ENCODE measurements around the gene GDF2.

The GDF2 gene

DNA sequence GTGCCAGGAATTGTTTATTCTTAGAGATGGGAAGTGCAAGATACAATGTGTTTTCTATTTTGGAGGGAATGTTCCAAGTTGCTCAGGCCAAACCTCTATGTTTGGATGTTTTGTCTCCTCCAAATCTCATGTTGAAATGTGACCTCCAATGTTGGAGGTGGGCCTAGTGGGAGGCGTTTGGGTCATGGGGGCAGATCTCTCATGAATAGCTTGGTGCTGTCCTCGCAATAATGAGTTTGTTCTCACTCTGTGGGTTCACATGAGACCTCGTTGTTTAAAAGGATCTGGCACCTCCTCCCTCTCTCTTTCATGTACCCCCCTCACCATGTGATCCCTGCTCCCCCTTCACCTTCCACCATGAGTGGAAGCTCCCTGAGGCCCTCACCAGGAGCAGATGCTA, 30.6 kb upstream of the GDF2 start:
- no peak for DNase-seq (ENCODE audit: low read depth in 2 of 2)

DNA sequence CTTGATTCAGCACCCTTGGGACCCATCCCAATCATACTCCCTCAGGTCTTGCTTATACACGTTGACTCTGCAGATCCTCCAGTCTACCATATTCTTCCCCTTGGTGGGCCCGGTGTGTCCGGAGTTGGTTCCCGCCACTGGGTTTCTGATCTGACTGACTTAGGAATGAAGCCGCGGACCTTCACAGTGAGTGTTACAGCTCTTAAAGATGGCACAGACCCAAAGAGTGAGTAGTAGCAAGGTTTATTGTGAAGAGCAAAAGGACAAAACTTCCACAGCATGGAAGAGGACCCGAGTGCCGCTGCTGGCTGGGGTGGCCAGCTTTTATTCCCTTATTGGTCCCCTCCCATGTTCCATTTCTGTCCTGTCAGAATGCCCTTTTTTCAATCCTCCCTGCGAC, 28.2 kb upstream of the GDF2 start:
- no peak for DNase-seq (ENCODE audit: low read depth in 2 of 2)

DNA sequence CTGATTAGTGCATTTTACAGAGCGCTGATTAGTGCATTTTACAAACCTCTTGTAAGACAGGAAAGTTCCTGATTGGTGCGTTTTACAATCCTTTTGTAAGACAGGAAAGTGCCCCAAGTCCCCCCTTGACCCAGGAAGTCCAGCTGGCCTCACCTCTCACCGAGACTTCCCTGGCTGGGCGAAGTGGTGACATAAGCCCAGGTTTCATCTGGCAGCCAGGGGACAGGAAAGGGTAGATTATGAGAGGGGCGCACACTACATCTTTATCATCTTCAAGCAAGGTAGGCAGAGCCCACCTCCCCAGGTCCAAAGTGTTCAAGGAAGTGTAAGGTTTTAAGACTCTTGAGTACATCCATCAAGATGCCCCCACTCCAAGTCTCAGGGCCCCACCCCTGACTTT, 27.8 kb upstream of the GDF2 start:
- no peak for DNase-seq (ENCODE audit: low read depth in 2 of 2)

DNA sequence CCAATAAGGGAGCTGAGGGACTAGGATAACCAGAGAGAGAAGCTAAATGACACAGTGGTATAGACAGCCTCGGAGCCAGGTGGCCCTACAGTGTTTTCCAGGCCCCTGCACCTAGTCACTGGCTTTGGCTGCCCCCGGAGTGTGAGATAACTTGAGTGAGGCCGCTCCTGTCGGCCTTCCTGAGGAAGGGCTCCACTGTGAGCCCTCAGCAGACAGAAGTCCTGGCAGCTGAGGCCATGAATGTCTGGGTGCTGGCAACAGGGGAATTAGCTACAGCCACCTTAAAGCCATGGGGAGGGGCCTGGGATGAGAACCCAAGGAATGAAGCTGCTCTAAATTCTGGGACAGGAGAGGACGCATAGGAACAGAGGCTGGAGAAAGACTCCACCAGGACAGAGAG, 26.8 kb upstream of the GDF2 start:
- DNase-seq (ENCODE audit: low read depth in 2 of 2) = no peak

DNA sequence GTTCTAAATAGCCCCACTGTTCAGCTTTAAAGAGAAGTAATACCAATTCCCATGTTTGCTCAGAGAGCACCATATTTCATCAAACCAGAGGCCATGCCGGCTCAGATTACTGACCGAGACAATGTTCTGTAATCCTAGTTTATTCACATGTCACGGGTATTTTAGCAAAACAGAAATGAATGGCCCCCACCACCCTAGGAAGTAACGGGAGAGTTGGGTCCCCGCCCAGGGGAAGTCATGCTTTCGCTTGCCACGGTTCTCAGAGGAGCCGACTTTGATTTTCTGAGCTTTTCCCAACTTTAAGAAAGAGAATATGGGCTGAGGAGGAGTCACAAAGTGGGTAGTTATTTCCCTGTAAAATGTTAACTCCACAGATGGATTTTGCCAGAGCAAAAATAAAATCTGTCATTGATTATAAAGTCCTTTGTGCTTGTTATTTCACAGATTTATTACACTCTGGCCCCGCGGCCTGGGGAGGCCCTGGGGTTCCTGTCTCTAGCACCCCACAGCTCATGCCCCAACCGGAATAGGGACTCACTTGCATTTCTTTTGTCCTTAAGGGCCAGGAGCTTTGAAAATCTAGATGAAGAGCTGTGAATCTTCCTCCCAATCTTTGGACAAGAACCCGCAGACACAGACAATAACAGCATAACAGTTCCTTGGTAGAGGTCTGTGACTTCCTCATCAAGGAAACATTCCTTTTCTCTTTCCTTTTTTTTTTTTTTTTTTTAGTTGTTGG, 25.9 kb upstream of the GDF2 start:
- no peak for DNase-seq (ENCODE audit: low read depth in 2 of 2)

DNA sequence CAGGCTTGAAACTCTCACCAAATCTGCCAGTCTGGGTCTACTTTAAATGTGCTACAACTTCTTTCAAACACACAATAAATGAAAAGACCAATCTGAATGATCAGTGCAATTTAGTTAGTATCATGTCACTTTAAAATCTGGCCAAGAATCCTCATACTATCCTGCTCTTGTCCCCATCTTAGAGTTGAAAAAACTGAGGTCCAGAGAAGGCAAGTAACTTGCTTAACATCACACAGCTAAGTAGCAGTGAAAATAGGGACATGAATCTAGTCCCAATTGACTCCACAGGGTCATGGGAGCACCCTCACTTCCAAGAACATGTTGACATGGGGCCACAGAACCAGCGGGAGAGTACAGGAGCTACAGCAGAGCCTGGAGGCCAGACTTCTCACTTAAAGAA, 25.3 kb upstream of the GDF2 start:
- DNase-seq (ENCODE audit: low read depth in 2 of 2) = no peak

DNA sequence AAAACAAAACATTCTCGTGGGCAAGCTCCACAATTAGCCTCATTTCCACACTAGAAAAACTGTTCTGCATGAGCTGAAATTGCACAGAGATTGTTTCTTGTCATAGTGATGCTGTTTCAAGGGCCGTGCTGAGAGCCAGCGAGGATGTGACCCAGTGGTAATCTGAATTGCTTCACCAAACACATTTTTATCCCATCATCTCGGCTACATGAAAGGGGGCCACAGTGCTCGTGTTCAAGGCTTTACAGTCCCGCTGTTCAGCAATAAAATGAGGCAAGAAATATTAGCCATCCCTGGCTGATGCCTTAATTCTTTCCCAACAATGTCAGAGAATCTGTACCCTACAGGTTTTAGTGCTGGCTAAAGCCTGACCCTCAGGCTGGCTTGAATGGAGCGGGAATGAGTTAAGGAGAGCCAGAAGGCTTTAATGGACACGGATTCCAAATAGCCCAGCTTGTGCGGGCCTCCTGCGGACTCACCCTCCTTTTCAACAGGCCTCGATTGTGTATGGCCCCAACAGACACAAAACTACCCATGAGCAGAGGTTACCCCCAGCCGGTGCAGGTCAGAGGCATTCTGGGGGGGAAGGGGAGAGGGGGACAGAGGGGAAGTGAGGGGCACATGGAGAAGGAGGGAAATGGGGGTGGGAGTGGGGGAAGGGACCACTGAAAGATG, 24.3 kb upstream of the GDF2 start:
- no peak for DNase-seq (ENCODE audit: low read depth in 2 of 2)

DNA sequence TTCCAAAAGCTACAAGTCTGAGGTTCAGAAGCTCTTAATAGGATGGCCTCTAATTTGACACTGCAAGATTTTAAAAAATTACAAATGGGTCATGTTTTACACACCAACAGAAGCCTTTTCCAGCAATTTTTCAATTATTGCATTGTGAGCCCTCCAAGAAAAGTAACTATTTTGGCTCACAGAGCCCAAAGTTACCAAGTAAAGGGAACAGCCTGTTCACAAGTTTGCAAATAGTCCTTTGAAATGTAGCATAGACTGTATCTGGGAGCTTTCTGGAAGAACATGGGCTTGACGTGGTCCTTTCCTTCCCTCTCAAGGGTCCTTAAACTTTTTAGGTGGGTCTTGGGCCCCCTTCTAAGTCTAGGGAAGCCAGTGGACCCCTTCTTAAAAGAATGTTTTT, 23.5 kb upstream of the GDF2 start:
- DNase-seq (ENCODE audit: low read depth in 2 of 2) = no peak

DNA sequence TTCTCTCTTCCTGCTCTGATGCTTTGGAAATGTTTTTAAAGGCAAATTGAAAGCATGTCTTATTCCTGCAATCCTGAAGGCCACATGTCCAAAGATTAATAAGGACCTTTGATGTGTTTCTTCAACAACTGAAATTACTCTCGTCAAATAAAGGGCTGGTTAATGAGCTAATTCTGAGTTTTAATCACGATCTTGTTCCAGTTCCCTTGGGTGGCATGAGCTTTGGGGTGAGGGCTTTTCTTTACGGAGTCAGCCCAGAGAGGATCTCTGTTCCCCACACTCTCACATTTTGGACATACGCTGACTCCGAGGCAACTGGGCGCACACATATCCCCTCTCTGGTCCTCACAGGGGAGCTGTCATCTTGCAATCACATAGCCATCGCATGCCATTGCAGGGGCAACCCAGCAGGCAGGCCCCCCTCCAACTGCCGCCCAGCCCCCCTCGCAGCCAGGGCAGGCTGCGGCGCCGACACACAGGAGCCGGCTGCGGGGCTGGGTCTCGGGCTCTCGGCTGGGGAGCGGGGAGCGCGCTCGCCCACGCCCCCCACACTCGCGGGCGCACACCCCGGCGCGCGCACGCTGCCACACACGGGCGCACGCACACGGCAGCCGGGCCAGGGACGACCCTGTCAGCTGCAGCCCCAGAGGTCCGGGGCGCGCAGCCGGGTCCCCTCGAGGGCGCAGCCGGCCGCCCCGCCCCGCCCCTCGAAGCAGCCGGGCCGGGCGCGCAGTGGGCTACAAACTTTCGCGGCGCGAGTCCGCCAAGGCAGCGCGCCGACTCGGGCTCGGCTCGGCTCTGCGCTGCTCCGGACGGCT, 22.4 kb upstream of the GDF2 start, which contains the start of gene GDF10:
Gene GDF10, plus strand, starts transcription at position 587 of the 818 bp plus-strand sequence. CDS start 455 bp downstream, outside the sequence.
- no peak for DNase-seq (ENCODE audit: low read depth in 2 of 2)

DNA sequence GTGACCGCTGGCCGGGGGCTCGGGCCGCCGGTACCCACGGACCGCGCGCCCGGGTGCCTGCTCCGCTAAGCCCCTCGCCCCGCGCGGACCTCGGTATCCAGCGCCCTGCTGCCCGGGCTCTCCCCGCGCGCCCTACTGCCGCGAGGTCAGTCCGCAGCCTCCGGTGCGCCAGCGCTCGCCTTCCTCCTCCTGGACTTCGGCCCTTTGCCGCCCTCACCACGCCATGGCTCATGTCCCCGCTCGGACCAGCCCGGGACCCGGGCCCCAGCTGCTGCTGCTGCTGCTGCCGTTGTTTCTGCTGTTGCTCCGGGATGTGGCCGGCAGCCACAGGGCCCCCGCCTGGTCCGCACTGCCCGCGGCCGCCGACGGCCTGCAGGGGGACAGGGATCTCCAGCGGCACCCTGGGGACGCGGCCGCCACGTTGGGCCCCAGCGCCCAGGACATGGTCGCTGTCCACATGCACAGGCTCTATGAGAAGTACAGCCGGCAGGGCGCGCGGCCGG, 21.8 kb upstream of the GDF2 start:
- DNase-seq (ENCODE audit: low read depth in 2 of 2) = no peak

DNA sequence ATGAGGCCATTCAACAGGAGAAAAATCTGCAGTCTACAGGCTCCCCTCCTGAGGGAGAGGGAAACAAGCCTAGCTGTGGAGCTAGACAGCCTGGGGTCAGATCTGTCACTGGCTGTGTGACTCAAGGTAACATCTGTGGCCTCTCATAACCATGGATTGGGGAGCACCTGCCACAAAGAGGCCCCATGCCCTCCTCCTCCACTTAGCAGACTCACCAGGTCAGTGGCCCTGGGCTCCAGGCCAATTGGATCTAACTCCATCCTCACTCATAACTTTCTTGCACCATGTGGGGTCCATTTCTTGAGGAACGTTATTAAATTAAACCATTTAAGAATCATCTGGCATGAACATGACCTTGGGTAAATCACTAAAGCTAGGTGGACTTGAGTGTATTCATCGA, 20.4 kb upstream of the GDF2 start:
- DNase-seq (ENCODE audit: low read depth in 2 of 2) = no peak

DNA sequence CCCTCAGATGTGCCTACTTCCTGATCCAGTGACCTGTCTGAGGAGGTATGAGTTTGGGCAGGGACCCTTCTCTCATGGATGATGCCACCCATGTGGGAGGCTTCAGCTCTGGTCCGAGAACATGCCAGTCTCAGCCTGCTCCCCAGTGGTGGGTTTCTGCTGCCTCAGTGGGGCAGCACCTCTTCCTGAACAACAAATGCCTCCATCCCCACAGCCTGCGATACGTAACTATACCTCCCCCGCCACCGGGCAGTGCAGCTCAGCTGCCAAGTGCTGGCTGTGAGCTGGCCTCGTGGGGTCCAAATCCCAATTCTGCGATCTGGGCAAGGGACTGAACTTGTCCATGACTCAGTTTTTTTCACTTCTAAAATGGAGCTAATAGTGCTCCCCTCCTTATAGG, 19.1 kb upstream of the GDF2 start:
- no peak for DNase-seq (ENCODE audit: low read depth in 2 of 2)

DNA sequence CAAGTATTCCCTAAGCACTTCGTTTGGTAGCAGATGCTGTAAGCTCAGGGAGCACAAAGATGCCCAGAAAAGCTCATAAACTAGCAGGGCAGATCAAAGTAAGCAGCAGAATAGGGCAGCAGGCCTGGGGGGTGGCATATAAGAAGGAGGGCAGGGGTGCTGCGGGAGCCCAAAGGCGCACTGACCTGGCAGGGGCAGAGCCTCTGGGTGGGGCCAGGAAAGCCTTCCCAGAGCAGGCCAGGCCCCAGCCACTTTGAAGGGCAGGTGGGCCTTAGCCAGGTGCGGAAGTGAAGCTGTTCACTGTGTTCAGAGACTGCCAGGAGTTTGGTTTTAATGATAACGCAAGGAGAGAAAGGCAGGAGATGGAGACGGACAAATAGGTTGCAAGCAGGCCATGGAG, 18.4 kb upstream of the GDF2 start:
- no peak for DNase-seq (ENCODE audit: low read depth in 2 of 2)

DNA sequence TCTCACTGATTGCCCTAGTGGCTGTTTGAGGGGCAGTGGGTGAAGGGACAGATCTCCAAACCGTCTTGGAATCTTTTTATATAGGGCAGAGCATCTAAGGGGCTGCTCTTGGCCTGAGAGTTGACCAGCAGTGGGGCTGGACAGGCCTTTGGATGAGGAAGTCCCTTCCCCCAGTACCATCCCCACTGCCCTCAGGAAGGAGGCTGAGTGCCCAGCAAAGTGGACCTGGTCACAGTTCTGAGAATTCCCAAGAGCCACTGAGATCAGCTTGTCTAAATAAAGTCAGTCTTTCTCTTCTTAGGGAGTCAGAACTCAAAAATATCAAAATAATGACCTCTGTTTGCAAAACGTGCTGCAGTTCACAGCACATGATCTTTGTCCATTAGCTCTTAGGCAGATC, 16.7 kb upstream of the GDF2 start:
- no peak for DNase-seq (ENCODE audit: low read depth in 2 of 2)

DNA sequence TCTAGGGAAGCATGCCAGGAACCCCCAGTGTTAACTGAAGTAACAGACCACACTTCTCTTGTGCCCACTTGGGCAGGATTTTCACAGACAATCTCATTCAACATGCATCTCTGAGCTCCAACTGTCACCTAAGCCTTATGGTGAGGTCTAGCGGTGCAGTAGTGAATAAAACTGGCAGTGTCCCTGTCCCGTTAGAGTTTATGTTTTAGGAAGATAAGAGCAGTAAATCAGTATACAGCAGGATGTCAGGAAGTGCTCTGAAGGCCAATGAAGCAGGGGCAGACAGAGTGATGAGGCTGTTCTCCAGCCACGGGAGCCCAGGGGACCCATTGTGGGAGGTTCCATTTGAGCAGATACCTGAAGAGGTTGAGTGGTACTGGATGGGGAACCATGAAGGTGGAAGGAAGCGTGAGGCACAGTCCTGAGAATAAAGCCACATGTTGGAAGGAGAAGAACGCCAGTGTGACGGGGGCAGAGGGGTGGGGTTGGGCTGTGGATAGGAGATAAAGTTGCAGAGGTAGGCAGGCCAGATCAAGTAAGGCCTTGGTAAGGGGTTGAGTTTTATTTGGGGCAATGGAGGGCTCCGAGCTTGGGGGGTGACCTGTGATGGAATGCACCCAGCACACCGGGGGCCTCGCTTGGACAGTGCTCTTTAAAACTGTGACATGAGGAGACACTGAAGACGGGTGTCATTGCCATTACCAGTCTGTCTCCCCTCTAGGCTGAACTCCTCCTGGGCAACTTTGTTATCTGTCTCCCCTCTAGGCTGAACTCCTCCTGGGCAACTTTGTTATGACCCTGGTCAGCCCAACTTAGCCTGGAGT, 15.7 kb upstream of the GDF2 start:
- no peak for DNase-seq (ENCODE audit: low read depth in 2 of 2)

DNA sequence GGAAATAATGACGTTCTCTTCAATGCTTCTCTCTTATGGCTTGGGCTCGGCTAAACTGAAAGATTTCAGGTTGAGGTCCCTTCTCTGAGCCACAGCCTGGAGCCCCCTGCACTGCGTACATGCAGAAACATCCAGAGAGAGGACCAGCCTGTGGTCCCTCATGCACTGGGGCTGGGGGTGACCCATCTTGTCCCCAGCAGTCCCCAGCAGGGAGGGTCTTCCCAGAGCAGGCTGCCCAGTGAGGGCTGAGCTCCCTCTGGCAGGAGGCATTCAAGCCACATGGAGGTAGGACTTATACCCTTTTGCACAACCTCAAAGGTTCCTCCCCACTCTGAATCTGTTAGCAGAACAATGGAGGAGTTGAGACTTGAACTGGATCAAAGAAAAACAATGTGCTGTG, 14.9 kb upstream of the GDF2 start:
- no peak for DNase-seq (ENCODE audit: low read depth in 2 of 2)

DNA sequence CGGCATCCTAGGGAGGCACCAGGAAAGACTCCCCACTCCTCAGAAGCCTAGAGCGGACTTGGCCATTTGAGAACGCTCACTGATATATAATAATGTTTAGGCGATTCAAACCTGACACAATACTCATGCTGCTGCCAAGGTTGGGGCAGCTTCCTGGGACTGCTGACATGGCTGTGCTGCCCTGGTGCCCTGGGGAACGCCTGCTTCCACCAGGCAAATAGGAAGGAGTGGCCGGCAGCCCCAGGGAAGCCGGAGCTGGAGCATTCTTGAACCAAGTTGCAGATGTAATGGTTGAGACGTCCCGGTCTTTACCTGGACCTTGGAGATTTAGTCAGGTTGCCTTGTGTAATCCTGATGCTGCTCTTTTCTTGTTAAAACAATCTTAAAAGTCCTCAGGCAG, 13.5 kb upstream of the GDF2 start:
- DNase-seq (ENCODE audit: low read depth in 2 of 2) = no peak

DNA sequence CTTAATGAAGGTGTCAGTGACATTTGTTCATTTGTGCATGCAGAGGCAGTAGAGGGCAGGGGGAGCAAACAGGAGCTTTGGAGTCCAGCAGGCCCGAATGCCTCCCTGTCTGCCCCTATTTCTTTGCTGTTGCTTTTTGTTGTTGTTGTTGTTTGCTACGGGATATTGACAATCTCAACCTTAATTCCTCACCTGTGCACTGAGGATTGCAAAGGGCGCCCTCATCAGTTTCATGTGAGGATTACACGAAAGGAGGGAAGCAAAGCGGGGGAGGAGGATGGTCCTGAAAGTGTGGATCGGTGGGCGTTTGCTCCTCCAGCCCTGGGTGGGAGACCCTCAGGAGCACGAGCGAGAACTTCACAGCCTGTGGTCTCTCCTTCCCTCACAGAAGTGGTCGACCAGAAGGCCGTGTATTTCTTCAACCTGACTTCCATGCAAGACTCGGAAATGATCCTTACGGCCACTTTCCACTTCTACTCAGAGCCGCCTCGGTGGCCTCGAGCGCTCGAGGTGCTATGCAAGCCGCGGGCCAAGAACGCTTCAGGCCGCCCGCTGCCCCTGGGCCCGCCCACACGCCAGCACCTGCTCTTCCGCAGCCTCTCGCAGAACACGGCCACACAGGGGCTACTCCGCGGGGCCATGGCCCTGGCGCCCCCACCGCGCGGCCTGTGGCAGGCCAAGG, 12.7 kb upstream of the GDF2 start:
- DNase-seq (ENCODE audit: low read depth in 2 of 2) = no peak

DNA sequence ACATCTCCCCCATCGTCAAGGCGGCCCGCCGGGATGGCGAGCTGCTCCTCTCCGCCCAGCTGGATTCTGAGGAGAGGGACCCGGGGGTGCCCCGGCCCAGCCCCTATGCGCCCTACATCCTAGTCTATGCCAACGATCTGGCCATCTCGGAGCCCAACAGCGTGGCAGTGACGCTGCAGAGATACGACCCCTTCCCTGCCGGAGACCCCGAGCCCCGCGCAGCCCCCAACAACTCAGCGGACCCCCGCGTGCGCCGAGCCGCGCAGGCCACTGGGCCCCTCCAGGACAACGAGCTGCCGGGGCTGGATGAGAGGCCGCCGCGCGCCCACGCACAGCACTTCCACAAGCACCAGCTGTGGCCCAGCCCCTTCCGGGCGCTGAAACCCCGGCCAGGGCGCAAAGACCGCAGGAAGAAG, 12.2 kb upstream of the GDF2 start:
- DNase-seq (ENCODE audit: low read depth in 2 of 2) = no peak

DNA sequence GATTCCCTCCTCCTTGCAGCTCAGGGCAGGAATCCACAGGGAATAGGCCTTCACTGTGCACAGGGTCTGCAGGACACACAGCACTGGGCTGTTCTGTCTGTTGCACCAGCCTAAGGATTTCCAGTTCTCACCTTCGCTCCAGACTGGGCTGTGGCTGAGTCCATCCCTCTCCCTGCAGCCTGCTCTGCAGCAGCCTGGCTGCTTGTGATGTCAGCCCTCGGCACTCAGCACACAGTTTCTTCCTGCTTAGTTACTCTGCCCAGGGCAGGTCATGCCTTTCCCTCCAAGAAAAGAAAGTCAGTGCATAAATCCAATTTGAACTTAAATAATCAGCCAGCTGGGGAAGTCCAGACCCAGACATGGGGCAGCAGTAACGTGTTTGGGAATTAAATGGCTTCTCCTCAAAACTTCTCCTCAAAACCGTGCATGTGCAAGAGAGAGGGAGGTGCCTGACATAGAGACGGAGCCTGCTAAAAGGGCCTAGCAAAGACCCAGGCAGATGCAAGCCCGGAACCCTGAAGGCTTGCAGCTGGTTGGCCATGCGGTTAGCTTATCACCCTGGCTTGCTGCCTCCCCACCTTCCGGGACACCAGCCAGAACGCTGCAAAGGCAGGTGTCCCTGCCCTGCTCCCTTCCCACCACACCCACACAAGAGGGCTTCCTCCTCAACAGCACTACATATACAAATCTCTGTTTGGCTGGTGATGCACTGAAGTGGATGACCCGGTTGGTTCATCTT, 10.9 kb upstream of the GDF2 start:
- no peak for DNase-seq (ENCODE audit: low read depth in 2 of 2)
